ENCODE measurements around the gene PSTPIP1.

The PSTPIP1 gene

GRCh38 chr15:77031376-77032050, 36.6 kb downstream of the PSTPIP1 start:
- no peak for TF ChIP-seq CTCF (IDR thresholded peaks at IDR 0.05)

GRCh38 chr15:77032052-77032646, 37.2 kb downstream of the PSTPIP1 start:
- Histone ChIP-seq H3K9ac (no peak overlapping the region), H3K27ac (no peak overlapping the region), H2AFZ (no peak overlapping the region), H3K27me3 (ENCODE audit: control insufficient read depth, insufficient read depth, low read length) (no peaks in the 10 kb centered on the region), H3K9me3 (ENCODE audit: control insufficient read depth, low read length) (no peaks in the 10 kb centered on the region), H3K4me2 (ENCODE audit: low read length) (no peak overlapping the region), H3K4me1 (no peaks in the 10 kb centered on the region), H3K4me3 (ENCODE audit: low read depth, low read length) (no peak overlapping the region), H3K36me3 (ENCODE audit: control insufficient read depth, insufficient read depth, low read length) (no peaks in the 10 kb centered on the region), H3K79me2 (no peaks in the 10 kb centered on the region)
- no peak for TF ChIP-seq CTCF (IDR thresholded peaks at IDR 0.05)

More at GRCh38 chr15:77031376-77032050, 36.6 kb downstream of the PSTPIP1 start:
- Histone ChIP-seq H3K4me1 (no peaks in the 10 kb centered on the region), H3K9ac (no peak overlapping the region), H3K9me3 (ENCODE audit: control insufficient read depth, low read length) (no peaks in the 10 kb centered on the region), H3K27ac (no peak overlapping the region), H3K79me2 (no peaks in the 10 kb centered on the region), H3K36me3 (ENCODE audit: control insufficient read depth, insufficient read depth, low read length) (no peaks in the 10 kb centered on the region), H3K27me3 (ENCODE audit: control insufficient read depth, insufficient read depth, low read length) (no peaks in the 10 kb centered on the region), H2AFZ (no peak overlapping the region), H3K4me3 (ENCODE audit: low read depth, low read length) (no peak overlapping the region), H3K4me2 (ENCODE audit: low read length) (no peak overlapping the region)

- no peaks in the 10 kb centered on the region for H3K4me1 ChIP-seq
- H3K27ac ChIP-seq, result no peak overlapping the region
- no peaks in the 10 kb centered on the region for H3K27me3 ChIP-seq (ENCODE audit: control insufficient read depth, insufficient read depth, low read length)
- no peaks in the 10 kb centered on the region for H3K36me3 ChIP-seq (ENCODE audit: control insufficient read depth, insufficient read depth, low read length)
- no peak overlapping the region for H2AFZ ChIP-seq
- no peak overlapping the region for H3K4me3 ChIP-seq (ENCODE audit: low read depth, low read length)
- H3K79me2 ChIP-seq, result no peaks in the 10 kb centered on the region
- no peak overlapping the region for H3K9ac ChIP-seq
- no peak overlapping the region for H3K4me2 ChIP-seq (ENCODE audit: low read length)
- no peaks in the 10 kb centered on the region for H3K9me3 ChIP-seq (ENCODE audit: control insufficient read depth, low read length)
- no peak for TF ChIP-seq CTCF (IDR thresholded peaks at IDR 0.05)
These were observed 37.9 kb downstream of the PSTPIP1 start for GRCh38 chr15:77032647-77033416.

GRCh38 chr15:77033417-77033728, 38.4 kb downstream of the PSTPIP1 start:
- H3K36me3 ChIP-seq (ENCODE audit: control insufficient read depth, insufficient read depth, low read length), result no peaks in the 10 kb centered on the region
- H3K4me3 ChIP-seq (ENCODE audit: low read depth, low read length), result no peak overlapping the region
- no peaks in the 10 kb centered on the region for H3K27me3 ChIP-seq (ENCODE audit: control insufficient read depth, insufficient read depth, low read length)
- H3K4me2 ChIP-seq (ENCODE audit: low read length), result no peak overlapping the region
- H3K4me1 ChIP-seq, result no peaks in the 10 kb centered on the region
- H3K9ac ChIP-seq, result no peak overlapping the region
- no peaks in the 10 kb centered on the region for H3K79me2 ChIP-seq
- no peaks in the 10 kb centered on the region for H3K9me3 ChIP-seq (ENCODE audit: control insufficient read depth, low read length)
- no peak overlapping the region for H3K27ac ChIP-seq
- no peak for TF ChIP-seq CTCF (IDR thresholded peaks at IDR 0.05)
- no peak overlapping the region for H2AFZ ChIP-seq

Data from parathyroid adenoma (tissue), 2 donors.